Measurements from ENCODE around the gene SOWAHA. TPM values are rescaled to one million over a fixed set of nuclear protein-coding genes. Genes with fewer than 3 reads are reported as not detected.
A peak's percentile ranks its signal among the peaks of the same experiment; 100 is the strongest.

SOWAHA gene
- total RNA-seq, 1 donor from 2014 or later, result not detected

DNA sequence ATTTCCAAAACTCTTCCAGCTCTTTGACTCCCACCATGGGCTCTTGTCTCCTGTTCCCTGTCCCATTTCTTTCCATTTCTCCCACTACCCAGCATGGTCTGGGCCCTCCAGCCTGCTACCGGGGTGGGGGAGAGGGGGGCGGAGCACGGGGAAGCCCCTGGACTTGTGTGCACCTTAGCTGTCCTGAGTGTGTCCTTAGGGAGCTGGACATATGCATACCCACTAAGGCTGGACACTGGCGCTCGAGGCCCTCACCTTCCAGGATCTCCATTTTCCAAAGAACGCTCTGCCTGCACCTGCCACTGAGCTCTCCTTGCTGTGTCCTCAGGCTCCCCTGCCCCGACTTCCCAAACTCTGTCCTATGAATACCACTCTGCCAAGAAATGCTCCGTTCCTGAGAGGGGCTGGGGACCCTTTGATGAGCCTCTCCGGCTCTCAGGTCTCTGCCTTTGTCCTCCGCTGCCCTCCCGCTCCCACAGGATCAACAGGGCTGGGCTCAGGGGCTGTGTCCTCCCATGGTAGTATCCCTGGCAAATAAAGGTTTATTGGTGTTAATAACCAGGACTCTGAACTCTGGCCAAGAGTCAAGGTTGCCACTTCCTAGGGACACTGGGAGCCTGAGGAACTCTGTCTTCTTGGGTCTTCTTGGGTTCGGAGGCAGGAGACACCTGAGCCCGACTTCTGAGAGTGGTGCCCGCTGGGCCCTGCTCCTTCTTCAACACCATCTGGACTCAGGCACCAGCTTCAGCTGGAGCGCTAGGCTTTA lies 18.2 kb downstream of the SOWAHA start:
- no peak for FAIRE-seq
- TF ChIP-seq, protein P1, sequence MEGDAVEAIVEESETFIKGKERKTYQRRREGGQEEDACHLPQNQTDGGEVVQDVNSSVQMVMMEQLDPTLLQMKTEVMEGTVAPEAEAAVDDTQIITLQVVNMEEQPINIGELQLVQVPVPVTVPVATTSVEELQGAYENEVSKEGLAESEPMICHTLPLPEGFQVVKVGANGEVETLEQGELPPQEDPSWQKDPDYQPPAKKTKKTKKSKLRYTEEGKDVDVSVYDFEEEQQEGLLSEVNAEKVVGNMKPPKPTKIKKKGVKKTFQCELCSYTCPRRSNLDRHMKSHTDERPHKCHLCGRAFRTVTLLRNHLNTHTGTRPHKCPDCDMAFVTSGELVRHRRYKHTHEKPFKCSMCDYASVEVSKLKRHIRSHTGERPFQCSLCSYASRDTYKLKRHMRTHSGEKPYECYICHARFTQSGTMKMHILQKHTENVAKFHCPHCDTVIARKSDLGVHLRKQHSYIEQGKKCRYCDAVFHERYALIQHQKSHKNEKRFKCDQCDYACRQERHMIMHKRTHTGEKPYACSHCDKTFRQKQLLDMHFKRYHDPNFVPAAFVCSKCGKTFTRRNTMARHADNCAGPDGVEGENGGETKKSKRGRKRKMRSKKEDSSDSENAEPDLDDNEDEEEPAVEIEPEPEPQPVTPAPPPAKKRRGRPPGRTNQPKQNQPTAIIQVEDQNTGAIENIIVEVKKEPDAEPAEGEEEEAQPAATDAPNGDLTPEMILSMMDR (IDR thresholded peaks at IDR 0.05; ENCODE audit: insufficient read depth, low read length, severe bottlenecking), result no peak
- peak overlapping the region; percentile 53 for H3K4me3 ChIP-seq (ENCODE audit: low read depth, low read length)

DNA sequence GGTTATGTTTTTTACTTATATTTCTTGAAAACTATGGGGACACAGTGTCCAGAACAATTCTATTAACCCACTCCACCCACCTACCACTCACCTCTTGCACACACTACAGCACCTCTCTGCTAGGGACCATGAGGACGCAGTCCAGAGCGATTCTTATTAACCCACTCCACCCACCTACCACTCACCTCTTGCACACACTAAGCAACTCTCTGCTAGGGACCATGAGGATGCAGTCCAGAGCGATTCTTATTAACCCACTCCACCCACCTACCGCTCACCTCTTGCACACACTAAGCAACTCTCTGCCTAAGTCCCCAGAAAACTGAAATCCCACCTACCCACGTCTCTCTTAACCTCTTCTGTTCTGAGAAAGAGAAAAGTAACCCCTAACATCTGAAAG lies 19.5 kb downstream of the SOWAHA start:
- DNase-seq (ENCODE audit: low read depth), result no peak
- TF ChIP-seq, protein P1 (IDR thresholded peaks at IDR 0.05; ENCODE audit: insufficient read depth, low read length, severe bottlenecking), result no peak
- no peak for FAIRE-seq

More for the DNA sequence above, 18.2 kb downstream of the SOWAHA start:
- no peaks in the 10 kb centered on the region for H3K36me3 ChIP-seq (ENCODE audit: control insufficient read depth, insufficient read depth, low read length)
- no peak for DNase-seq (ENCODE audit: low read depth)
- H3K27me3 ChIP-seq (ENCODE audit: control insufficient read depth, insufficient read depth, low read length), result no peaks in the 10 kb centered on the region

DNA sequence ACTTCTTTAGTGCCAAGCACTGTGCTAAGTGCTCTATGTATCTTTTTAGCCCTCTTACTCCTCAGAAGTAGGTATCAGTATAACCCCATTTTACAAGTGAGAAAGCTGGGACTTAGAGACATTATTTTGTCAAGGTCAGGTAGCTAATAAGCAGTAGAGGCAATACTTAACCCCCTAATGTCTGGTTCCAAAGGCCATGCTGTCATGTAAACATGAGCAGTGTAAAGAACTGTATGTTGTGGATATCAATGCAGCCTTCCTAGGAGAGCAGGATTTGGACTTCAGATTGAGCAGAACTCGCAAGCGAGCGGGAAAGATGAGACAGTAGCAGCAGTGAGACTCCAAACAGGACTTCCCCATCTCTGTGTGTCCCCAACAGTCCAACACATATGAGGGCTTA lies 21.0 kb downstream of the SOWAHA start:
- FAIRE-seq (no peak), DNase-seq (ENCODE audit: low read depth) (no peak)
- no peaks in the 10 kb centered on the region for H3K36me3 ChIP-seq (ENCODE audit: control insufficient read depth, insufficient read depth, low read length)
- no peaks in the 10 kb centered on the region for H3K27me3 ChIP-seq (ENCODE audit: control insufficient read depth, insufficient read depth, low read length)
- TF ChIP-seq, protein P1 (IDR thresholded peaks at IDR 0.05; ENCODE audit: insufficient read depth, low read length, severe bottlenecking), result no peak
- no peak overlapping the region for H3K4me3 ChIP-seq (ENCODE audit: low read depth, low read length)

More for the DNA sequence above, 19.5 kb downstream of the SOWAHA start:
- no peaks in the 10 kb centered on the region for H3K27me3 ChIP-seq (ENCODE audit: control insufficient read depth, insufficient read depth, low read length)
- no peak overlapping the region for H3K4me3 ChIP-seq (ENCODE audit: low read depth, low read length)
- no peaks in the 10 kb centered on the region for H3K36me3 ChIP-seq (ENCODE audit: control insufficient read depth, insufficient read depth, low read length)

DNA sequence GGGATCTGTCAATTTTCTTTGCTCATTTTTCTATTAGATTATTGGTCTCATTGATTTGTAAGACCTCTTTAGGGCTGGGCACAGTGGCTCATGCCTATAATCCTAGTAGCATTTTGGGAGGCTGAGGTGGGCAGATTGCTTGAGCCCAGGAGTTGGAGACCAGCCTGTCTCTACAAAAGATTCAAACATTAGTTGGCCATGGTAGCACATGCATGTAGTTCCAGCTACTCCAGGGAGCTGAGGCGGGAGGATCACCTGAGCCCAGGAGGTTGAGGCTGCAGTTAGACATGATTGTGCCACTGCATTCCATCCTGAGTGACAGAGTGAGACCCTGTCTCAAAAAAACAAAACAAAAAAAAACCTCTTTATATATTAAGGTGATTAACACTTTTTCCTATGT lies 23.8 kb downstream of the SOWAHA start:
- no peak overlapping the region for H3K4me3 ChIP-seq (ENCODE audit: low read depth, low read length)
- TF ChIP-seq, protein P1 (IDR thresholded peaks at IDR 0.05; ENCODE audit: insufficient read depth, low read length, severe bottlenecking), result no peak
- FAIRE-seq (no peak), DNase-seq (ENCODE audit: low read depth) (no peak)
- H3K27me3 ChIP-seq (ENCODE audit: control insufficient read depth, insufficient read depth, low read length), result no peaks in the 10 kb centered on the region
- no peaks in the 10 kb centered on the region for H3K36me3 ChIP-seq (ENCODE audit: control insufficient read depth, insufficient read depth, low read length)

GRCh38 chr5:132837868-132838267 lies 24.8 kb downstream of the SOWAHA start:
- no peak for FAIRE-seq
- Histone ChIP-seq H3K4me3 (ENCODE audit: low read depth, low read length) (no peak overlapping the region), H3K36me3 (ENCODE audit: control insufficient read depth, insufficient read depth, low read length) (no peaks in the 10 kb centered on the region), H3K27me3 (ENCODE audit: control insufficient read depth, insufficient read depth, low read length) (no peaks in the 10 kb centered on the region)
- TF ChIP-seq, protein P1 (IDR thresholded peaks at IDR 0.05; ENCODE audit: insufficient read depth, low read length, severe bottlenecking), result no peak
- DNase-seq (ENCODE audit: low read depth), result no peak

All from bronchial epithelial cell (primary cell).